IMR-90 (cell line): Measurements from ENCODE around the gene SP3. TPM values are rescaled to one million over a fixed set of nuclear protein-coding genes. Genes with fewer than 3 reads are reported as not detected.

Experiments used
- ATAC-seq: fragments of 200-7000 bp; cut with Tn5 transposase; 2 replicates; pipeline ENCODE4 v1.9.1; 2020; ENCODE audit warnings: low read depth, mild to moderate bottlenecking, moderate library complexity
- BruUV-seq: library from RNA; stranded (reverse); fragments of 400-500 nt; replicated peaks from 2 replicates; lab custom pipeline; 2021; lab: Mats Ljungman, UMichigan
- CTCF ChIA-PET: fragments of 300-600 bp; formaldehyde crosslinking; extraction: SDS; loops from one replicate; lab custom pipeline; 2021; ENCODE audit warnings: antibody characterized with exemption; lab: Yijun Ruan, JAX
- POLR2A ChIA-PET: fragments of 300-600 bp; sonication (Branson Sonifier 250); formaldehyde crosslinking; loops from one replicate; lab custom pipeline; 2022; ENCODE audit warnings: antibody characterized with exemption; ENCODE audit not compliant: unreplicated experiment; lab: Charles Lee
- DNase-seq: peaks from one replicate; pipeline ENCODE4 v3.0.0; 2013
- H2AFZ ChIP-seq: replicated peaks from 2 replicates; pipeline ENCODE3; 2013; ENCODE audit warnings: low read length, mild to moderate bottlenecking; ENCODE audit not compliant: poor library complexity
- H2AK5ac ChIP-seq: 2 replicates; pipeline ENCODE4 v1.6.1; 2013; ENCODE audit warnings: low read depth, low read length, inconsistent platforms
- H2AK9ac ChIP-seq: replicated peaks from 2 replicates; pipeline ENCODE3; 2013; ENCODE audit warnings: mild to moderate bottlenecking, low read depth, low read length, moderate library complexity; ENCODE audit not compliant: poor library complexity
- H2BK120ac ChIP-seq: 2 replicates; pipeline ENCODE4 v1.6.1; 2013; ENCODE audit warnings: low read depth, low read length, inconsistent platforms
- H2BK15ac ChIP-seq: 3 replicates; pipeline ENCODE4 v1.6.1; 2013; ENCODE audit warnings: low read depth, low read length, inconsistent platforms
- H2BK20ac ChIP-seq: 2 replicates; pipeline ENCODE4 v1.6.1; 2013; ENCODE audit warnings: low read depth, mild to moderate bottlenecking, inconsistent platforms, low read length, moderate library complexity
- H2BK5ac ChIP-seq: 2 replicates; pipeline ENCODE4 v1.6.1; 2013; ENCODE audit warnings: mild to moderate bottlenecking, low read depth, low read length, inconsistent platforms; ENCODE audit not compliant: poor library complexity, severe bottlenecking
- H3K14ac ChIP-seq: replicated peaks from 2 replicates; pipeline ENCODE4 v1.6.1; 2013; ENCODE audit warnings: low read depth, low read length, inconsistent platforms
- H3K18ac ChIP-seq: 2 replicates; pipeline ENCODE4 v1.6.1; 2013; ENCODE audit warnings: low read depth, low read length, control low read depth
- H3K23ac ChIP-seq: 2 replicates; pipeline ENCODE4 v1.6.1; 2013; ENCODE audit warnings: low read depth, low read length, inconsistent platforms
- H3K27ac ChIP-seq: 2 replicates; pipeline ENCODE4 v1.5.1; 2013; ENCODE audit warnings: mild to moderate bottlenecking, control low read depth, low read length; ENCODE audit not compliant: insufficient read depth
- H3K27me3 ChIP-seq: 2 replicates; pipeline ENCODE4 v1.6.1; 2013; ENCODE audit warnings: low read length; ENCODE audit not compliant: control insufficient read depth, insufficient read depth
- H3K36me3 ChIP-seq: 2 replicates; pipeline ENCODE4 v1.6.1; 2013; ENCODE audit warnings: low read length, mixed read lengths; ENCODE audit not compliant: control insufficient read depth, insufficient read depth
- H3K4ac ChIP-seq: 2 replicates; pipeline ENCODE4 v1.6.1; 2013; ENCODE audit warnings: low read depth, low read length, inconsistent platforms
- H3K4me1 ChIP-seq: 2 replicates; pipeline ENCODE4 v1.6.1; 2013; ENCODE audit warnings: low read length, mixed read lengths; ENCODE audit not compliant: control insufficient read depth, insufficient read depth
- H3K4me2 ChIP-seq: 2 replicates; pipeline ENCODE4 v1.6.1; 2013; ENCODE audit warnings: low read depth, mild to moderate bottlenecking, control low read depth, low read length, moderate library complexity
- H3K4me3 ChIP-seq: 2 replicates; pipeline ENCODE4 v1.5.1; 2013; ENCODE audit warnings: low read depth, mild to moderate bottlenecking, control low read depth, low read length, moderate library complexity; ENCODE audit not compliant: insufficient read depth
- H3K56ac ChIP-seq: 2 replicates; pipeline ENCODE4 v1.6.1; 2013; ENCODE audit warnings: low read length, inconsistent platforms; ENCODE audit not compliant: insufficient read depth; ENCODE audit errors: extremely low read depth
- H3K79me1 ChIP-seq, 2 experiments: 2 replicates each; pipeline ENCODE4 v1.6.1; 2013; ENCODE audit warnings: low read length in 2 of 2, inconsistent platforms in 1 of 2, low read depth in 1 of 2
- H3K9ac ChIP-seq: 2 replicates; pipeline ENCODE4 v1.6.1; 2013; ENCODE audit warnings: low read depth, low read length, control low read depth
- H3K9me1 ChIP-seq: 2 replicates; pipeline ENCODE4 v1.6.1; 2013; ENCODE audit warnings: low read length, inconsistent platforms; ENCODE audit not compliant: insufficient read depth
- H3K9me3 ChIP-seq: 2 replicates; pipeline ENCODE4 v1.6.1; 2013; ENCODE audit warnings: low read length; ENCODE audit not compliant: control insufficient read depth, insufficient read depth
- H4K20me1 ChIP-seq: 2 replicates; pipeline ENCODE4 v1.6.1; 2013; ENCODE audit warnings: low read length, inconsistent platforms; ENCODE audit not compliant: insufficient read depth
- H4K5ac ChIP-seq: 2 replicates; pipeline ENCODE4 v1.6.1; 2013; ENCODE audit warnings: mild to moderate bottlenecking, low read depth, low read length, control low read depth
- H4K8ac ChIP-seq, 2 experiments: 2 replicates each; pipeline ENCODE4 v1.6.1; 2013; ENCODE audit warnings: low read depth in 2 of 2, low read length in 2 of 2, control low read depth in 1 of 2, inconsistent platforms in 1 of 2
- H4K91ac ChIP-seq: 2 replicates; pipeline ENCODE4 v1.6.1; 2013; ENCODE audit warnings: low read depth, low read length, inconsistent platforms; ENCODE audit not compliant: insufficient read depth
- BHLHE40 ChIP-seq: fragments of 150-350 bp; IDR thresholded peaks from 2 replicates; pipeline ENCODE4 v1.6.1; 2016; ENCODE audit warnings: mild to moderate bottlenecking, low read depth, low read length
- FOS ChIP-seq: fragments of 150-350 bp; IDR thresholded peaks from 2 replicates; pipeline ENCODE4 v1.6.1; 2016; ENCODE audit warnings: low read depth, low read length
- MAFK ChIP-seq: IDR thresholded peaks from 2 replicates; pipeline ENCODE4 v1.6.1; 2012; ENCODE audit warnings: low read depth, low read length, improper control_type of control experiment
- NFE2L2 ChIP-seq: fragments of 150-350 bp; IDR thresholded peaks from 2 replicates; pipeline ENCODE4 v1.6.1; 2016; ENCODE audit warnings: low read depth, mild to moderate bottlenecking, low read length
- POLR2A ChIP-seq: IDR thresholded peaks from 2 replicates; pipeline ENCODE4 v1.6.1; 2012; ENCODE audit warnings: mild to moderate bottlenecking, low read depth, low read length
- RAD21 ChIP-seq: IDR thresholded peaks from 2 replicates; pipeline ENCODE4 v1.6.1; 2012; ENCODE audit warnings: low read length, improper control_type of control experiment
- RCOR1 ChIP-seq: IDR thresholded peaks from 2 replicates; pipeline ENCODE4 v1.6.1; 2012; ENCODE audit warnings: mild to moderate bottlenecking, low read length, improper control_type of control experiment; ENCODE audit not compliant: insufficient replicate concordance
- RFX5 ChIP-seq: IDR thresholded peaks from 2 replicates; pipeline ENCODE4 v1.8.0; 2012; ENCODE audit warnings: low read depth, mild to moderate bottlenecking, low read length, moderate library complexity
- WGBS, 2 experiments: methylation state at CpG; one replicate each; pipeline versions ENCODE4 v1.1.5 to v1.1.7; 2013; ENCODE audit warnings: missing lambda C conversion rate in 2 of 2; ENCODE audit not compliant: insufficient read length in 1 of 2; ENCODE audit errors: extremely low coverage in 2 of 2; 5-methylcytosine and 5-hydroxymethylcytosine counted together
- dilution Hi-C: fragments of 300-500 bp; cut with HindIII; formaldehyde crosslinking; loops from one replicate; pipeline ENCODE4 v1.14.3; 2018; ENCODE audit warnings: low sequenced_read_pairs; ENCODE audit not compliant: unreplicated experiment
- in situ Hi-C: fragments of 300-500 bp; cut with MboI; formaldehyde crosslinking; loops from 3 replicates; pipeline ENCODE4 v1.14.3; 2019; ENCODE audit warnings: low sequenced_read_pairs, inconsistent platforms, mixed read lengths
- intact Hi-C: fragments of 100-400 bp; cut with micrococcal nuclease; formaldehyde crosslinking; loops from 2 replicates; pipeline ENCODE4 v1.10.0; 2022
- polyA plus RNA-seq, 3 experiments: library from polyadenylated mRNA; depleted of rRNA; stranded (reverse); fragments of >200 nt; gene quantifications; 2 replicates each; pipeline ENCODE4 v1.2.3, GENCODE V29; 2012; ENCODE audit warnings: low replicate concordance in 1 of 3
- total RNA-seq: library from RNA; depleted of rRNA; stranded (reverse); fragments of >200 nt; gene quantifications from 2 replicates; pipeline ENCODE4 v1.2.3, GENCODE V29; 2012
- TF ChIP-seq, protein P1 (sequence below): fragments of 150-350 bp; IDR thresholded peaks from 2 replicates; pipeline ENCODE4 v1.6.1; 2016; ENCODE audit warnings: low read depth, mild to moderate bottlenecking, low read length, moderate library complexity, borderline replicate concordance

The SP3 gene
- total and polyA plus RNA-seq, 2 of the 4 experiments (the other 2 are of a cell fraction), result 26.7 to 136 TPM

DNA sequence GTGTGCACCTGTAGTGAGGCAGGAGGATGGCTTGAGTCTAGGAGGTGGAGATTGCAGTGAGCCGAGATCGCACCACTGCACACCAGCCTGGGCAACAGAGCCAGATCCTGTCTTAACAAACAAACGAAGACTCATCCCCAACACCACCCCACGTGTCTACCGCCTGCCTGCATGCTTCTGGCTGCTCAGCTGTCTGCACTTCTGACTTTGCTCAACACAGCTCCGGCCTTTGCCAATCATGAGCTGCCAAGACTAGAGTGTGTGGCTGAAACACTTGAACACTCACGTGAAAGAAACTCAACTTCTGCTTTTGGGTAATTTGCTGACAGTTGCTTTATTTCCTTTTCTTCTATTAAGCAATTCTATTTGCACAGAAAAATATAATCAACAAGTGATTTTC is 32.1 kb upstream of the SP3 start:
- Histone ChIP-seq H3K79me1 (no peaks in the 10 kb centered on the region), H3K4ac (no peak overlapping the region), H3K4me3 (no peak overlapping the region), H3K27ac (no peak overlapping the region), H3K4me2 (no peak overlapping the region), H4K5ac (no peak overlapping the region), H4K20me1 (no peaks in the 10 kb centered on the region), H3K9me1 (no peaks in the 10 kb centered on the region), H3K56ac (no peak overlapping the region), H2AK5ac (no peak overlapping the region), H3K9me3 (no peaks in the 10 kb centered on the region), H2AK9ac (no peak overlapping the region), H3K9ac (no peak overlapping the region), H3K27me3 (peaks cover 4% of the 10 kb centered on the region; the same call in 1 of the 2 replicates), H4K91ac (no peak overlapping the region), H3K18ac (no peak overlapping the region), H2BK5ac (no peak overlapping the region), H3K36me3 (no peaks in the 10 kb centered on the region), H4K8ac (no peak overlapping the region), H3K14ac (no peak overlapping the region), H2BK15ac (no peak overlapping the region), H3K23ac (no peak overlapping the region), H2BK20ac (no peak overlapping the region), H2BK120ac (no peak overlapping the region), H2AFZ (no peak overlapping the region), H3K4me1 (no peaks in the 10 kb centered on the region; the same call in 1 of the 2 replicates)
- CTCF ChIA-PET, result no interaction called here
- no peak for TF ChIP-seq FOS
- TF ChIP-seq RCOR1, result no peak
- TF ChIP-seq, protein P1, sequence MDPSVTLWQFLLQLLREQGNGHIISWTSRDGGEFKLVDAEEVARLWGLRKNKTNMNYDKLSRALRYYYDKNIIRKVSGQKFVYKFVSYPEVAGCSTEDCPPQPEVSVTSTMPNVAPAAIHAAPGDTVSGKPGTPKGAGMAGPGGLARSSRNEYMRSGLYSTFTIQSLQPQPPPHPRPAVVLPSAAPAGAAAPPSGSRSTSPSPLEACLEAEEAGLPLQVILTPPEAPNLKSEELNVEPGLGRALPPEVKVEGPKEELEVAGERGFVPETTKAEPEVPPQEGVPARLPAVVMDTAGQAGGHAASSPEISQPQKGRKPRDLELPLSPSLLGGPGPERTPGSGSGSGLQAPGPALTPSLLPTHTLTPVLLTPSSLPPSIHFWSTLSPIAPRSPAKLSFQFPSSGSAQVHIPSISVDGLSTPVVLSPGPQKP, result no peak
- TF ChIP-seq MAFK, result peak; percentile 93
- TF ChIP-seq POLR2A, result no peak
- no peak for TF ChIP-seq NFE2L2
- no peak for TF ChIP-seq RAD21
- no peak for TF ChIP-seq RFX5
- 0 out of 2 replicates have a peak, but pooled peaks have one; percentile 36 for TF ChIP-seq BHLHE40
- ATAC-seq (peak; percentile 65), DNase-seq (peak; percentile 45)
- intact Hi-C loops (no loop called here), in situ Hi-C loops (no loop called here), dilution Hi-C loops (no loop called here)
- POLR2A ChIA-PET, result interaction anchor here (0.6 kb wide), 1 partner anchor 33 kb away, joined by 4 read pairs; no protein-coding TSS in a partner anchor
- no TSS peak for BruUV-seq
- no CpG with 5 or more reads among the region's 7 CpGs for WGBS, 2 experiments
